A673 (cell line): ENCODE data around the gene IMPG1. TPM values are rescaled to one million over a fixed set of nuclear protein-coding genes. Genes with fewer than 3 reads are reported as not detected.

ENCODE experiments used
- BruUV-seq: library from RNA; stranded (reverse); fragments of 400-500 nt; replicated peaks from 2 replicates; lab custom pipeline; 2021; lab: Mats Ljungman, UMichigan
- CTCF ChIA-PET: fragments of 300-600 bp; sonication (Branson Sonifier 250); formaldehyde crosslinking; loops from one replicate; lab custom pipeline; 2022; ENCODE audit warnings: antibody characterized with exemption; lab: Charles Lee
- POLR2A ChIA-PET: fragments of 300-600 bp; sonication (Branson Sonifier 250); formaldehyde crosslinking; loops from one replicate; lab custom pipeline; 2022; ENCODE audit warnings: antibody characterized with exemption; ENCODE audit not compliant: low non-redundant PET; lab: Charles Lee
- DNase-seq: peaks from one replicate; pipeline ENCODE4 v3.0.0-alpha.2; 2015; ENCODE audit warnings: low spot score
- H3K27ac ChIP-seq: fragments of 200-600 bp; sonication (generic); 2 replicates; pipeline ENCODE4 v1.5.1; 2016; ENCODE audit warnings: mixed run types, low read depth, mild to moderate bottlenecking, mixed read lengths, antibody characterized with exemption, low read length; ENCODE audit not compliant: poor library complexity, severe bottlenecking
- H3K27me3 ChIP-seq: fragments of 200-600 bp; sonication (generic); replicated peaks from 2 replicates; pipeline ENCODE4 v1.6.1; 2017; ENCODE audit warnings: mixed run types, low read depth, mild to moderate bottlenecking, mixed read lengths, antibody characterized with exemption, low read length; ENCODE audit not compliant: insufficient read depth, poor library complexity
- H3K36me3 ChIP-seq: fragments of 200-600 bp; sonication (generic); 2 replicates; pipeline ENCODE4 v1.6.1; 2016; ENCODE audit warnings: mixed run types, mild to moderate bottlenecking, mixed read lengths, antibody characterized with exemption, low read length; ENCODE audit not compliant: insufficient read depth, poor library complexity, severe bottlenecking
- H3K4me1 ChIP-seq: fragments of 200-600 bp; sonication (generic); 2 replicates; pipeline ENCODE4 v1.6.1; 2017; ENCODE audit warnings: mixed run types, mild to moderate bottlenecking, mixed read lengths, antibody characterized with exemption, low read length; ENCODE audit not compliant: insufficient read depth, poor library complexity, severe bottlenecking
- H3K4me3 ChIP-seq: fragments of 200-600 bp; sonication (generic); 2 replicates; pipeline ENCODE4 v1.5.1; 2016; ENCODE audit warnings: low read depth, mixed run types, mild to moderate bottlenecking, mixed read lengths, low read length; ENCODE audit not compliant: poor library complexity, severe bottlenecking
- H3K9me3 ChIP-seq: fragments of 200-600 bp; sonication (generic); 2 replicates; pipeline ENCODE4 v1.6.1; 2016; ENCODE audit warnings: mixed run types, low read depth, mild to moderate bottlenecking, mixed read lengths, antibody characterized with exemption, low read length; ENCODE audit not compliant: poor library complexity, severe bottlenecking
- CTCF ChIP-seq: fragments of 300-800, 200-600 bp; sonication (generic); conservative IDR thresholded peaks from 2 replicates; pipeline ENCODE4 v1.5.1; 2017; ENCODE audit warnings: low read depth, mild to moderate bottlenecking, antibody characterized with exemption, low read length, moderate library complexity, mixed read lengths
- EZH2 ChIP-seq: fragments of 200-600 bp; sonication (generic); IDR thresholded peaks from 2 replicates; pipeline ENCODE4 v1.6.1; 2017; ENCODE audit warnings: borderline replicate concordance, low read depth, mild to moderate bottlenecking, mixed read lengths, antibody characterized with exemption, low read length; ENCODE audit not compliant: poor library complexity, severe bottlenecking
- intact Hi-C: fragments of 100-400 bp; cut with micrococcal nuclease; formaldehyde crosslinking; loops from one replicate; pipeline ENCODE4 v1.10.0; 2022; ENCODE audit not compliant: unreplicated experiment
- total RNA-seq: library from RNA; stranded (reverse); gene quantifications from 2 replicates; pipeline ENCODE4 v1.2.3, GENCODE V29; 2021

Gene IMPG1
- total RNA-seq, 1 experiment from 2014 or later = not detected

DNA sequence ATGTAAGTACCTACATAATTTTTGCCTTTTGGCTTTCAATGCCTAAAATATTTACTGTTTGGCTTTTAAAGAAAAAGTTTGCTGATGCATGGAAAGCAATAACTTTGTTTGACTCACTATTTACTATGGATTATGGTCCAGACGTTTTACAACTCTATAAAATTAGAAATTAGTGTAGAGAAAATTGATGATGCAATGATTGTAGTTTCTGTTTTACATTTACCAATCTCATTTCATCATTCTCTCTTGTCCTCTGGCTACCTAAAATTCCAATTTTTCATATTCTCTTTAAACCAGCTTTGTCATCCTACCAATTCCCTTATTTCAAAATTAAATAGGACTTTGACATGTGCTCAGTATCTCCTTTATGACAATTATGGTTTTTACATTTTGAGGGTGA is 131.0 kb downstream of the IMPG1 start:
- BruUV-seq = no TSS peak
- intact Hi-C loops = no loop called here
- TF ChIP-seq EZH2 = no peak
- TF ChIP-seq CTCF = no peak
- DNase-seq = no peak
- CTCF ChIA-PET = no interaction called here
- Histone ChIP-seq H3K27ac (no peak overlapping the region), H3K9me3 (no peaks in the 10 kb centered on the region), H3K36me3 (no peaks in the 10 kb centered on the region), H3K4me3 (no peak overlapping the region), H3K27me3 (no peaks in the 10 kb centered on the region), H3K4me1 (no peaks in the 10 kb centered on the region)
- POLR2A ChIA-PET = no interaction called here

- BruUV-seq = no TSS peak
- Histone ChIP-seq H3K27me3 (no peaks in the 10 kb centered on the region), H3K4me1 (no peaks in the 10 kb centered on the region), H3K9me3 (no peaks in the 10 kb centered on the region), H3K36me3 (no peaks in the 10 kb centered on the region), H3K27ac (no peak overlapping the region), H3K4me3 (no peak overlapping the region)
- ChIA-PET CTCF (no interaction called here), POLR2A (no interaction called here)
- DNase-seq = no peak
- TF ChIP-seq EZH2 (no peak), CTCF (no peak)
- intact Hi-C loops = no loop called here
These were observed 131.9 kb downstream of the IMPG1 start for GRCh38 chr6:75940564-75940963.

DNA sequence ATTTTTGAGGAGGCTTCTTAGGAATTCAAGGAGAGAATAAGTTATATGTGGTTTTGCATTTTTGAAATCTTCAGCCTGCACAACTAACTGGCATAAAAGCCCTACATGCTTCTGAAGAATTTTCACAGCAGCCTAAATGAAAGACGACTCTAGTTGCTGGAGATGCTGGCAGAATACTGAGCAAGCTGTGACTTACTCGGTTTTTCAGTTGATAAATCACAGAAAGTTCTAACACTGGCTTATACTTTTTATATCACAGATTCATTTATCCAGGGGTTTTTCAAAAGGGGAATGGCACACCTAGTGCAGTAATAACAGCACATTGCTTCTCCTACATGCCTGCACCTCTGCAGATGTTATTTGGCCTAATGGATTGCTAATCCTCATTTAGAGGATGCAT is 134.6 kb downstream of the IMPG1 start:
- Histone ChIP-seq H3K27ac (no peak overlapping the region), H3K9me3 (no peaks in the 10 kb centered on the region), H3K36me3 (no peaks in the 10 kb centered on the region), H3K4me1 (peaks cover 5% of the 10 kb centered on the region), H3K27me3 (no peaks in the 10 kb centered on the region), H3K4me3 (no peak overlapping the region)
- BruUV-seq = no TSS peak
- intact Hi-C loops = loop anchor here (10.0 kb wide), 1 partner anchor 747 kb away; no protein-coding TSS in a partner anchor
- DNase-seq = no peak
- POLR2A ChIA-PET = no interaction called here
- CTCF ChIA-PET = no interaction called here
- TF ChIP-seq EZH2 = no peak
- no peak for TF ChIP-seq CTCF
